HL-60/S4 treated with phorbol 12-myristate 13-acetate at 8.2 ng/mL for 4 days and 3 days (cell line): ENCODE results near the gene RACGAP1.
"Not testable (repeated sequence)": the region's sequence is repeated elsewhere in the genome, so short reads cannot be mapped to it uniquely, and the experiment has no call there.

Source experiments
- in situ Hi-C: fragments of 300-500 bp; cut with MboI; formaldehyde crosslinking; loops from 2 replicates; pipeline ENCODE4 v1.15.0; 2022; ENCODE audit warnings: low sequenced_read_pairs

RACGAP1 gene

GRCh38 chr12:49998453-49998852, 26.8 kb downstream of the RACGAP1 start:
- in situ Hi-C loops: no loop called here

- in situ Hi-C loops: no loop called here
Measured at GRCh38 chr12:49990273-49990672, 35.0 kb downstream of the RACGAP1 start.

- in situ Hi-C loops: not testable (repeated sequence)
Measured at GRCh38 chr12:49989400-49989799, 35.9 kb downstream of the RACGAP1 start.

GRCh38 chr12:49987625-49988303, 37.5 kb downstream of the RACGAP1 start:
- in situ Hi-C loops: no loop called here

GRCh38 chr12:49986476-49986875, 38.8 kb downstream of the RACGAP1 start:
- in situ Hi-C loops: not testable (repeated sequence)

- in situ Hi-C loops: no loop called here
Measured at GRCh38 chr12:49985981-49986380, 39.3 kb downstream of the RACGAP1 start.

- in situ Hi-C loops: no loop called here
Measured at GRCh38 chr12:49984476-49985359, 40.6 kb downstream of the RACGAP1 start.

GRCh38 chr12:49983892-49984291, 41.4 kb downstream of the RACGAP1 start:
- in situ Hi-C loops: no loop called here

GRCh38 chr12:49982246-49983087, 42.8 kb downstream of the RACGAP1 start:
- in situ Hi-C loops: no loop called here

- in situ Hi-C loops: no loop called here
Measured at GRCh38 chr12:49980501-49981349, 44.6 kb downstream of the RACGAP1 start.

GRCh38 chr12:49979791-49980190, 45.5 kb downstream of the RACGAP1 start:
- in situ Hi-C loops: loop anchor here (10.0 kb wide), 1 partner anchor 75 kb away; the partner anchor contains the start of gene ASIC1

- in situ Hi-C loops: loop anchor here (10.0 kb wide), 1 partner anchor 76 kb away; the partner anchor contains the start of gene ASIC1
Measured at GRCh38 chr12:49979016-49979586, 46.2 kb downstream of the RACGAP1 start.

GRCh38 chr12:49978125-49978524, 47.2 kb downstream of the RACGAP1 start:
- in situ Hi-C loops: loop anchor here (10.0 kb wide), 1 partner anchor 77 kb away; the partner anchor contains the start of gene ASIC1

- in situ Hi-C loops: loop anchor here (10.0 kb wide), 1 partner anchor 78 kb away; the partner anchor contains the start of gene ASIC1
Measured at GRCh38 chr12:49976557-49976956, 48.7 kb downstream of the RACGAP1 start.

GRCh38 chr12:49975318-49975761, 50.0 kb downstream of the RACGAP1 start:
- in situ Hi-C loops: loop anchor here (10.0 kb wide), 1 partner anchor 79 kb away; the partner anchor contains the start of gene ASIC1

GRCh38 chr12:49974677-49975317, 50.5 kb downstream of the RACGAP1 start:
- in situ Hi-C loops: loop anchor here (10.0 to 25.0 kb wide), 2 partner anchors 80 to 213 kb away; partner anchors contain the start of gene ASIC1

- in situ Hi-C loops: loop anchor here (10.0 to 25.0 kb wide), 2 partner anchors 81 to 213 kb away; partner anchors contain the start of gene ASIC1
Measured at GRCh38 chr12:49974231-49974675, 51.0 kb downstream of the RACGAP1 start.

- in situ Hi-C loops: loop anchor here (10.0 to 25.0 kb wide), 2 partner anchors 81 to 214 kb away; partner anchors contain the start of gene ASIC1
Measured at GRCh38 chr12:49973361-49973830, 51.9 kb downstream of the RACGAP1 start.
